HG03469 (cell line): ENCODE data around the gene RAB11FIP2.
A peak's percentile ranks its signal among the peaks of the same experiment; 100 is the strongest.
"Not testable (repeated sequence)": the region's sequence is repeated elsewhere in the genome, so short reads cannot be mapped to it uniquely, and the experiment has no call there.

Experiments
- ATAC-seq: cut with Tn5 transposase; IDR thresholded peaks from one replicate; pipeline ENCODE4 v1.9.1; 2021; ENCODE audit warnings: mild to moderate bottlenecking, moderate library complexity, moderate number of reproducible peaks; ENCODE audit not compliant: unreplicated experiment

The RAB11FIP2 gene, protein sequence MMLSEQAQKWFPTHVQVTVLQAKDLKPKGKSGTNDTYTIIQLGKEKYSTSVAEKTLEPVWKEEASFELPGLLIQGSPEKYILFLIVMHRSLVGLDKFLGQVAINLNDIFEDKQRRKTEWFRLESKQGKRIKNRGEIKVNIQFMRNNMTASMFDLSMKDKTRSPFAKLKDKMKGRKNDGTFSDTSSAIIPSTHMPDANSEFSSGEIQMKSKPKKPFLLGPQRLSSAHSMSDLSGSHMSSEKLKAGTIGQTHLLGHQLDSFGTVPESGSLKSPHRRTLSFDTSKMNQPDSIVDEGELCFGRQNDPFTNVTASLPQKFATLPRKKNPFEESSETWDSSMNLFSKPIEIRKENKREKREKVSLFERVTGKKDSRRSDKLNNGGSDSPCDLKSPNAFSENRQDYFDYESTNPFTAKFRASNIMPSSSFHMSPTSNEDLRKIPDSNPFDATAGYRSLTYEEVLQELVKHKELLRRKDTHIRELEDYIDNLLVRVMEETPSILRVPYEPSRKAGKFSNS

DNA sequence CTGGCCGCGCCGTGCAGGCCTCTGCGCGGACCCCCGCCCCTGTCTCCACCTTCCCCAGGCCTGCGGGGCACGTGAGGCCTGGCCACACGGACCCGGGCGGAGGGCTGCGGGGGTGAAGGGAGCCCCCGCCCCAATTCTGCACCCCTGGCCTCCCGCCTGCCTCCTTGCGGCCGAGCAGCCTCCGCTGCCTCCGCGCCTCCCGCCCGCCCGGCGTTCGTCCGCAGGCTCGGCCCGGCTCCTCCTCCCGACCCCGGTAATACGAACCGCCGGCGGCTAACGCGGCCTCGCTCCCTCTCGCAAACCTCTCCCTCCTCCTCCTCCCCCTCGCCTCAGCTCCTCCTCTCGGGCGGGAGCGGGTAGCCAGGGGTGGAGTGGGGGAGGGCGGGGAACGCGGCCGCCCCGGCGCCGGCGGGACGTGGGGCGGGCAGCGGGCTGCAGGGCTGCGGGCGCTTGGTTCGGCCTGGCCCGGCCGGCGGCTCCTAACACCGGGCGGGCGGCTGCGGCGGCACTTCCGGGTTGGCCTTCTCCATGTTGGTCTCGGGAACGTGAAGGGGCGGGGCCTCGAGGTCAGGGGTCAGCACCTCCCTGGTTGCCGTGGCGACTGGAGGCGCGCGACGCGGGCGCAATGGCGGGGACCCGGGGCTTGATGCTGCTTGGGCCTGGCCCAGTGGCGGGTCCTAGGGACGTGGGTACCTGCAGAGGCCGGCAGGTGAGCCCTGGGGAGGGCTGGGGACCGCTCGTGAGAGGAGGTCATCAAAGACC is at the start of gene RAB11FIP2:
RAB11FIP2 (minus strand) TSS at position 547 of the 762 bp plus-strand sequence. CDS start 778 bp downstream, outside the sequence.
- ATAC-seq, result peak; percentile 92

DNA sequence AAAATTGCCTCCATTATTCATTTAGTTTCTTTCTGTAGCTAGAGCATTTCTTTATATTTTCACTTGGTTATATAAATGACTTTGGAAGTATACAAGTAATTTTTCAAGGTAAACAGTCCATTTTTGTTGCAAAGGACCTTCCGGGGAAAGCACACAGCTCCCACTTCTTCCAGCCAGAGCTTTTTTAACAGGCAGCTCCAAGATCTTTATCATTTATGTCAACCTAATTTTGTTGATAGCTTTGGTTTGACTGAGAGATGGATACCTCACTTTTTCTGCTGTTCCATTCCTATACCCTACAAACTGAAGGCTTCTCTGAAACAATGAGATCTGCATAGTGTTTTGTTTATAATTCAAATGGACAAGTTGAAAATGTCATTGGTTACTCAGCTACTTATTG is 49.3 kb upstream of the RAB11FIP2 start:
- ATAC-seq, result no peak

DNA sequence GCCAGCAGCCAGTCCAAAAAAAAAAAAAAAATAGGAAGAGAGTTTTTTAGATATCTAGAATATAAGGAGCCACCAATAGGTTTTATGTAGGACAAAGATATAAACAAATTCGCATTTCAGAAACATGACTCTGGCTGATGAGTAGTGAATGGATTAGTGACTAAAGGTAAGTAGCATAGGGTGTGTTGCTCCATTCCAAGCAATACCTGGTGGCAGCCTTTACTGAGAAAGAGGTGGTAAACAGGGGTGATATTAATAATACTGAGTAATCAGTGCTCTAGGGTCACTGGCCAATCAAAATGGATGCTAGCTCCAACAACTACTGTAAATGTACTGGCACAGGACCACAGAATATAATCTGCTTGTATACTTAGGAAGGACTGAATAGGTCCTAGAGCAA is 45.5 kb upstream of the RAB11FIP2 start:
- ATAC-seq, result no peak

DNA sequence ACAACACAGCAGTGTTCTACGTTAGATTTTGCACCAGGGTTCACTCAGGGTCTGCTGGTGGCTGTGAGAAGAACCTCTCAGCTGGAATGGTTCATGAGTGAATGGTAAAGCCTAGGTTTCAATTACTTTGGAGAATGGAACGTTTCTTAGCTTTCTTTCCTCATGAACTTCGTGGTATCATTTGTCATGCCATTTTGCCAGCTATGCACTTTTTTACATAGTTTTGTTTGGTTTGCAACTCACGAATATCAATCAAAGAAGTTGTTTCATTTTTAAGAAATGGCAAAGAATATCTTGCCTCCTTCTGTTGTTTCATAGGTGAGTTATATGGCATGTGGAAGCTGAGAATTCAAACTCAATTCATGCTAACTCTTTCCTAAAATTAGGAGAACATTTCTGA is 34.1 kb upstream of the RAB11FIP2 start:
- ATAC-seq, result no peak

DNA sequence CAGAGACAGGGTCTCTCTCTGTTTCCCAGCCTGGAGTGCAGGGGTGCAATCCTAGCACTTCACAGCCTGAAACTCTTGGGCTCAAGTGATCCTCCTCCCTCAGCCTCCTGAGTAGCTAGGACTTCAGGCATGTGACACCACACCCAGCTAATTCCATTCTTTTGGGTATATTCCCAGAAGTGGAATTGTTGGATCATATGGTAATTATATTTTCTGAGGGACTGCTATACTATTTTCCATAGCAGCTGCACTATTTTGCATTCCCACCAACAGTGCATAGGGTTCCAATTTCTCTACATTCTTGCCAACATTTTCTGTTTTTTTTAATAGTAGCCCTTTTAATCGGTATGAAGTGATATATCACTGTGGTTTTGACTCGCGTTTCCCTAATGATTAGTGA is 30.0 kb upstream of the RAB11FIP2 start:
- no peak for ATAC-seq

DNA sequence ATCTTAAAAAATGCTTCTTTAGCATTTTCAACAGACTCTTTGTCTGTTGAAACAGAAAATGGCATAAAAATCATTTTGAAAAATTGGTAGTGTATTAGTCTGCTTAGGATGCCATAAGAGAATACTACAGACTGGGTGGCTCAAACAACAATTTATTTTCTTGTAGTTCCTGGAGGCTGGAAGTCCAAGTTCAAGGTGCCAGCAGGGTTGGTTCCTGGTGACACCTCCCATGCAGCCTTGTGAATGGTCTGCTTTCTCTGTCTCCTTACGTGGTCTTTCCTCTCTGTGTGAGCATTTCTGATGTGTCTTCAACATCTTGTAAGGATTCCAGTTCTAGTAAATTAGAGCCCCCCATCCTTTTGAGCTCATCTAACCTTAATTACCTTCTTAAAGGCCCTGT is 26.1 kb upstream of the RAB11FIP2 start:
- no peak for ATAC-seq

DNA sequence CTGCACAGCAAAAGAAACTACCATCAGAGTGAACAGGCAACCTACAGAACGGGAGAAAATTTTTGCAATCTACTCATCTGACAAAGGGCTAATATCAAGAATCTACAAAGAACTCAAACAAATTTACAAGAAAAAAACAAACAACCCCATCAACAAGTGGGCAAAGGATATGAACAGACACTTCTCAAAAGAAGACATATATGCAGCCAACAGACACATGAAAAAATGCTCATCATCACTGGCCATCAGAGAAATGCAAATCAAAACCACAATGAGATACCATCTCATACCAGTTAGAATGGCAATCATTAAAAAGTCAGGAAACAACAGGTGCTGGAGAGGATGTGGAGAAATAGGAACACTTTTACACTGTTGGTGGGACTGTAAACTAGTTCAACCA is 20.6 kb upstream of the RAB11FIP2 start:
- ATAC-seq, result not testable (repeated sequence)

DNA sequence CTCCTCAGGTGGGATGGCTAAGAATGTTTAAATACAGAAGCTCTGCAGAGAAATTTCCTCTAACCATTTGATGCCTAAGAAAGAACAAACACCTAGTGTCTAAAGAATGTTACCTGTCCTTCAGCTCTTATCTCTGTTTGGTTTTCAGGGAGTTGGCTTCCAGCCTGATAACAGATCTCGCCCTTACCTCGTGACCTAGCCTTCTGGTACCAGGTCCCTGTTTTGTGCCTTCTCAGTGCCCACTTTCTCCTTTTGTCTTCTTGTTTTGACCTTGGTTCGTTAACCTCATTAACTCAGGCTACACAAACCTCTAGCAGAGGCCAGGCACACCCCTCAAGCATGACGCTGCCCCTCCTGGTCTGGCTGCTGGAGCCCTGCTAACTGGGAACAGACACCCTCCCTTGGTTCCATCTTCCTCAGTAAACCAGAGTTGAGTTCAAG is 16.1 kb upstream of the RAB11FIP2 start:
- ATAC-seq, result no peak

DNA sequence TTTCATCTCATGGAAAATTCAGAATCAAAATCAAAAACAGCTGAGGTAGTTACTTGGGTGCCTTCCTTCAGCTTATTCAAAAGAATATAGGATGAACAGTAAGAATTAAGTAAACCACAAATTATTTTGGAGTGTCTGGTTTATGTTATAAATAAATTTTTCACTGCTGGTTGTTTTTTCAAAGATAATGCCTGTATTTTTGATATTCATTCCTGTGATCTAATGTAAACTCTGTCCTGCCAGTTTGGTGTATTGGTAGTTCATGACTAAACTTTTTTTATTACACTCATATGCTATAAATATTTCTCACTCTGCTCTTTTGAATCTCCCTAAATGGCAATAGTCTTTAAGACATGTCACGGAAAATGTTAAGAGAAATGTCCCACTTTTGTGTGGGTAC is 11.6 kb upstream of the RAB11FIP2 start:
- ATAC-seq, result no peak

DNA sequence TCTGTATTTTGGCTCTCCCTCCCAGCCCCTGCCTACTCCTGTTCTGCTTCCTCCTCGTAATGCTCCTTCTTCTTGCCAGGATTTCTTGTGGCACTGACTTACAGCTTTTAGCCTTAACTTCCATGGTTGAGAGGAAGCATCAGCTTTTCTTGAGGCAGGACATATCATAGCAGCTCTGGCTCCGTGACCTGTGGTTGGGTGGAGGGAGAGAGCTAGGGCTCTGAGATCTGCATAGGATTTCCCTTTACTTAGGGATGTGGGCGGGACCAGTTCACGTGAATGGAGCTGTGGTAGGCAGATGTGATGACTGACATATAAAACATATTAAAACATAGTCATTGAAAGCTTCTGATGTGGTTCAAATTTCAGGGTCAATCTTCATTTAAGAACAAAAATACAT is 10.6 kb upstream of the RAB11FIP2 start:
- no peak for ATAC-seq

DNA sequence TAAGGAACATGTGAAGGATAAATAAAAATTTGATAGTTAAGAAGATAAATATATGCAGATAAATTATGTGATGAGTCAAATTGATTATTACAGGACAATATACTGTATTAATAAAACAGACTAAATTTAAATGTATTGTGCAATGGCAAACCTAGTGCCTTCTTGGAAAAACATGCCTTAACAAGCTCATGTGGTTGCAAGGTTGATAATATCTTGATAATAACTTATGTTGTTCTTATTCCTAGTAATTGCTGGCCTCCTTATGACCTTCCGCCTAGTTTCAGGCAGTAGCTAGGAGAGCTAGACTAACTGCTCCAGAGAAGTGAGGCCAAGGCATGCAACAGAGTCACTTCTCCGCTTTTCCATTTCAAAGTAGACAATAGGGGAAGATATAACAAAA is 7.6 kb upstream of the RAB11FIP2 start:
- ATAC-seq, result no peak

DNA sequence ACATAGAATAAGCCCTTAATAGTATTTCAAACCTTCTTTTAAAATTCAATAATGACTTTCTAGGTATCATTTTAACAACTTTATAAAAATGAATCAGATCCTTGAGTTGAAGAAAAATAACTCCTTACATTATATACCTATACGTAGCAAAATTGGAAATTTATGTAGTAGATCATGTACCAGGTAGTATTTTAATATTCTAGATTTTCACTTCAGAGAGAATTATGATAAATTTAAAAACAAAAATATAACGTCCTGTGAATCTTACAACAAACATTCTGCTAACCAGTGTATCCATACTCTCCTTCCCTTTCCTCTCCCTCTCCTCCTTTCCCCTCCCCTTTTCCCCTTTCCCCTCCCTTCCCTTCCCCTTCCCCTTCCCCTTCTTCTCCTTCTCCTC is 6.1 kb upstream of the RAB11FIP2 start:
- no peak for ATAC-seq

DNA sequence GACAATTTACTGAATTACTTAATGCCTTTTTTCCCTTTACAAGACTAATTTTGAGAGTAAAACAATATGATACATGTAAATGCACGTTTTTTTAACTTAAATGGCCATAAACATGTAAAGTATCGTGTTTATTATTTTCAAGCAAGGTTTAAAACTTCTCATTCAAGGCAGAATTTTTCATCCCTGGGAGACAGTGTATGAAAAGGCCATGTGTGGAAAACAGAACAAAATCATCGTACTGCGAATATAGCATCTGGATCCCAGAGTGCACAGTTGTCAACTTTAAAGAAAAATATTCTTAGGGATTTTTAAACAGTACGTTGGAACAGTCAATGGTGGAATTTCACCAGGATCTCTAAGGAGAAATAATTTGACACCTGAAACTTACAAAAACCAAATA is 1.1 kb upstream of the RAB11FIP2 start:
- no peak for ATAC-seq

DNA sequence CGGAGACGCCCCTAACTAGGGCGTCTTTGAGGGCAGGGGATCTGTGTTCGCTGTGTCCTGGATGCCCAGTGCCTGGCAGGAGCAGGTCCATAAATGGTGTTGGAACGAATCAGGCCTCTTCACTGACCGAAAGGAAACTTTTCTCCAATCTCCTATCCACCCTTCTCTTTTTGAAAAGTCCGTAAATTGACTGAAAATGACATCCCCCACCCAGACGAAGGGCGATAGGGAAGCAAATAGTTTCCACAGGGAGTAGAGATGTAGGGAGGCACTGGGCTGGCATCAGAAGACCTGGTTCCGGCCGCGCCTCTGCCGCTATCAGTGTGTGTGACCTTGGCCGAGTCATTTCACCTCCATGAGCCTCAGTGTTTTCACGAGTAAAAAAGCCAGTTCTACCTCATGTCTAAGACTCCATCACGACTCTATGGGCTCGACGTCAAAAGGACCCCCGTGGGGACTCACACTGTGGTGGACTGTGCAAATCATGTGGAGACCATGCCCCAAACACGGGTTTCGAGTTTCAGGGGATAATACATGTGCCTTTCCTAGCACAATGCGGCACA is 497 bp upstream of the RAB11FIP2 start:
- no peak for ATAC-seq

DNA sequence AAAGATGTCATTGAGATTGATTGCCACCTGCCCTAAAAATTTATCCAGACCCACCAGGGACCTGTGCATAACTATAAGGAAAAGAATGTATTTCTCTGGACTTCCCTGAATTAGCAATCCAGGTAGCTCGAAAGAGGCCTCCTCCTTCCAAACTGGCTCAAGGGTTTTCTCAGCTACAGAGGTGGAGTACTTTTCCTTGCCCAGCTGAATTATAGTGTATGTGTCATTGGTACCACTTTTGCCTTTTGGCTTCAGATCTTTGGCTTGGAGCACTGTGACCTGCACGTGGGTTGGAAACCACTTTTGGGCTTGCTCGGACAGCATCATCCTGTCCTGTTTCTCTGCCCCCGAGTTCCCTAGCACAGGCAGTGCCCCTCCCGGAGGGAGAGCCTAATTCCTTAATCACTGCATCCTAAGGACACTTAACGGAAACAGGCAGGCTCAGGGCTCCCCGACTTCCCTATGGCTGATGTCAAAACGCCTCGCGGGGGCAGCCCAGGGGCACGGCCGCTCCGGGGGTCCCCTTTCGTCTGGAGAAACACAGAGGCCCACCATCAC is 825 bp downstream of the RAB11FIP2 start:
- peak; percentile 0 for ATAC-seq

DNA sequence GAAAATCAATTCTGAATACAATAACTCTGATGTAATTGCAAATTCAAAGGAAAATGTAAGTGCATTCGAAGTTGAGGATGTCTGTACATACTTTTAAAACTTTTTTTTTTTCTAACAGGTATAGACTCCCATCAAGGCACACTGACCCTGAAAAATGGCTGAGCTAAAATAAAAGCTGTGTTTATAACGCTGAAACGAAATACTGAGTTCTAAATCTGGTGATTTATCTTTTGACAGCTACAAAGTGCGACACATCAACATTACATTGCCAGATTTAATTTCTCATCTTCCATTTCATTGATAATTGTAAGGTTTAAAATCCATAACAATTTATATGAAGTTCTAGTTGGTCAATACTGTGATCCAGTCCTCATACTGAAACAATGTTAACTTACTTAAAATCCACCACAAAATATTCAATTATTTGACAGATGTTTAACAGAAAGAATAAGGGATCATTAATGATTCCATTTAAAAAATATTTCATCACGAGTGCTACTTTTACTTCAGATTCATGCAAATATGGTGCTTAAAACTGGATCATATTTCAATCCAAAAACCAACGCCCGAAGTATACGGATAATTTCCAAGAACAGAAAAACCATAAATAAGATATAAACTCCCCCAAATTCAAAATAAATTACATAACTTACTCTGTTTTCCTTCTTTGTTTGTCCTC is 1.4 kb downstream of the RAB11FIP2 start:
- no peak for ATAC-seq

DNA sequence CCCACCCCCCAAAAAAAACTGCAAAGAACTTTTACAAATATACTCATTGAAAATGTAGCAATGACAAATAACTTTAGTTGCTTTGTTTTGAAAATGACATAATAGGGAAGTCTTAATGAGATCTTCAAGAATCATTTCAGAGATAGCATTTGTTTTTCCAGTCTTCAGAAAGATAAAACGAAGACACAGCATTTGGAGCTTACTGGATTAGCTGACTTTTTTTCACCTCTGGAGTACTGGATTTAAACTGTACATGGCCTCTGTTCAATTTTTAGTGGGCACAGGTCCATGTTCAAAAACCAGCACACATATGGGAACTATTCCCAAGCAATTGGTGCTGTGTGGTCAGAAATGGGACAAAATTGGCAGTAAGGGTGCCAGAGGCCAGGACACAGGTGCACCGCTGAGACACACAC is 3.9 kb downstream of the RAB11FIP2 start:
- no peak for ATAC-seq

DNA sequence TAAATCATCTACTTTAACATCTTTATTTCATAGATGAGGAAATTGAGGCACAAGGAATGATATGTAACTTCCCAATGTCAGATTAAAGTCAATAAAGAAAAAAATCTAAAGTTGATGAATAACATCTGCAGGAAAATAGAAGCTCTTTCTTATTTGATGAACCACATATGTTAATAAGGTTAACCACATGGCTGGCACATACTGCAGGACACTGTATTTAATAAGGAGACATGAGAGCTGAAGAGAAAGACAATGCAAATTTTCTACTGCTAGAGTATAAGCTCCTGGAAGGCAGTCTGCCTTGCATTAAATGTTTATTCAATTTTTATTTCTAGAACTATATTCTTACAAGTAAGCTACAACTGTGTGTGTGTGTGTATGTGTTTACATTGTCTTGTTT is 4.4 kb downstream of the RAB11FIP2 start:
- ATAC-seq, result no peak

DNA sequence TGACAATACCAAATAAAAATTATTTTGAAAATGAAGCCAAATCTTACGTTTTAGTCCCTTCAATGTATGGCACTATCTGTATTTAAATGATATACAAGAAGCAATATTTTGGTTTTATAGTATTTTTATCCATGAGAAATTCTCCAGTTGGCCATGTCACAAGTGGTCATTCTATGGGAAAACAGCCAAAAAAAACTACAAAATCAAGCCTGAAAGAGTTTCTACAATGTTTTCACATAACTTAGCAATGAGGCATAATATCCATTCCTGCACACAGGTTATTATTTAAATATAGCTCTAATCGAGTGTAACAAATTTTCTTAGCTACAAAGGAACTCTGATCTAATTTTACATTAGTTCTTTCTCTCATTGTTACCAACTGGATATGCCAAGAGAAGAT is 5.4 kb downstream of the RAB11FIP2 start:
- no peak for ATAC-seq

DNA sequence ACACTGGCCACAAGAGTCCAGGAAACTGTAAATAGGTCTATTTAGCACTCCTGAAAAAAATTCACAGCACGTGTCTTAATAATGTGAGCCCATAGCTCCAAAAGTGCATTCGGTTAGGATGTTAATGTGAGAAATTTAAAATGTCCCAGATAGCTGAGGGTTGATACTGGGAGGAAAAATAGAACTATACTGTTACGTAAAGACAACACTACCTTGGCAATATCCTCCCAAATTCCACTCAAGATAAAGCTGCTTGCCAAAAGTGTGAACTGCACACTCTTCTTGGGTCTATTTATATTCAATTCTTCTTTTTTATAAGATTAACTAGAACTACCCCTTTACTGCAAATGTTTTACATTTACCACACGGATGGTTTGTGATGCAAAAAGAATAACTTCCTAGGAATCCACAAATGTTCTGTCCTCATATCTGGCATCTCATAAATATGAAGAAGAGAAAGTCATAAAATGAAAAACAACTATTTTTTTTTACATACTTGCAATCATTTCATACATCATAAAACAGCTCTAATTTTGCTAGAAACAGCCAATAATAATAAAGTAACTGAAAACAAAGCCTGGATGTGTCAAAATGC is 10.4 kb downstream of the RAB11FIP2 start:
- ATAC-seq, result no peak
